Renal pelvis (tissue), 4 donors: ENCODE results near the gene TRAPPC5. TPM values are rescaled to one million over a fixed set of nuclear protein-coding genes. Genes with fewer than 3 reads are reported as not detected.

ENCODE experiments used
- DNase-seq: peaks from one replicate; pipeline ENCODE4 v3.0.0-alpha.2; 2013
- polyA plus RNA-seq, 3 donors: library from polyadenylated mRNA; unstranded; fragments of 120-200 nt; gene quantifications; one replicate each; pipeline ENCODE4 v1.2.1, GENCODE V29; 2013; ENCODE audit not compliant: insufficient read length in 3 of 3

TRAPPC5 gene
- polyA plus RNA-seq, 3 donors: 60.2 to 81.9 (median 65.1) TPM

- no peak for DNase-seq
Observed at GRCh38 chr19:7670790-7671189, 9.8 kb upstream of the TRAPPC5 start.

DNA sequence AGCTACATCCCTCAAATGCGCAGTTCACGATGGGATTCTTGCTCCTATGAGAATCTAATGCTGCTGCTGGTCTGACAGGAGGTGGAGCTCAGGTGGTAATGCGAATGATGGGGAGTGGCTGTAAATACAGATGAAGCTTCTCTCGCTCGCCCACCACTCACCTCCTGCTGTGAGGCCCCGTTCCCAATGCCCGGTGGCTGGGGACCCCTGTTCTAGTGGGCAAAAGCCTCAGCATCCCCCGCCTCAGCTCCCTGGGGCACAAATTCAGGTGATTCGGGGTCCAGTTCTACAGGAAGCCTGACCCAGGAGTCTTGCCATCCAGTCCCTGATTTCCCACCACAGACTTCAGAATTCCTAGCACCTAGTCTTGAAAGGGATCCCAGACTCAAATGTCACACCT lies 8.1 kb upstream of the TRAPPC5 start:
- DNase-seq: no peak

- no peak for DNase-seq
Observed at GRCh38 chr19:7674010-7675005, 6.3 kb upstream of the TRAPPC5 start.

GRCh38 chr19:7676376-7676775 lies 4.3 kb upstream of the TRAPPC5 start:
- DNase-seq: no peak

DNA sequence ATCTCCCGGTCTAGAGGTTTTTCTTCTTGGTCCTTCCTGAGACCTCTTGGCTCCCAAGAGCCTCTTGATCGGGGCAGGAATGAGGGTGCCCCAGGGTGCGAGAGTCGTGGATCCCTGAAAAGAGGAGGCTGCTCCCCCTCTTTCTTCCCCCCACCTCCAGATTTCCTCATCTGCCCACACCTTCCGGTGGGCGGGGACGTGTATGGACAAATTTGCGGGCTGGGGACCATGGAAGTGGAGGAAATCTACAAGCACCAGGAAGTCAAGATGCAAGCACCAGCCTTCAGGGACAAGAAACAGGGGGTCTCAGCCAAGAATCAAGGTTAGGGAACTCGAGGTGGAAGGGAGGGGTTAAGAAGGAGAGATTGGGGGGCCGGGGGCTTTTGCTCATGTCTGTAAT lies 3.8 kb upstream of the TRAPPC5 start, which contains the start of gene MCEMP1:
MCEMP1 (plus strand) TSS at position 237 of the 400 bp plus-strand sequence; CDS start at position 268, 31 bp downstream.
- no peak for DNase-seq

GRCh38 chr19:7677669-7678311 lies 2.8 kb upstream of the TRAPPC5 start:
- DNase-seq: no peak

- peak; percentile 23 for DNase-seq
Observed at GRCh38 chr19:7678971-7679751, 1.5 kb upstream of the TRAPPC5 start.

DNA sequence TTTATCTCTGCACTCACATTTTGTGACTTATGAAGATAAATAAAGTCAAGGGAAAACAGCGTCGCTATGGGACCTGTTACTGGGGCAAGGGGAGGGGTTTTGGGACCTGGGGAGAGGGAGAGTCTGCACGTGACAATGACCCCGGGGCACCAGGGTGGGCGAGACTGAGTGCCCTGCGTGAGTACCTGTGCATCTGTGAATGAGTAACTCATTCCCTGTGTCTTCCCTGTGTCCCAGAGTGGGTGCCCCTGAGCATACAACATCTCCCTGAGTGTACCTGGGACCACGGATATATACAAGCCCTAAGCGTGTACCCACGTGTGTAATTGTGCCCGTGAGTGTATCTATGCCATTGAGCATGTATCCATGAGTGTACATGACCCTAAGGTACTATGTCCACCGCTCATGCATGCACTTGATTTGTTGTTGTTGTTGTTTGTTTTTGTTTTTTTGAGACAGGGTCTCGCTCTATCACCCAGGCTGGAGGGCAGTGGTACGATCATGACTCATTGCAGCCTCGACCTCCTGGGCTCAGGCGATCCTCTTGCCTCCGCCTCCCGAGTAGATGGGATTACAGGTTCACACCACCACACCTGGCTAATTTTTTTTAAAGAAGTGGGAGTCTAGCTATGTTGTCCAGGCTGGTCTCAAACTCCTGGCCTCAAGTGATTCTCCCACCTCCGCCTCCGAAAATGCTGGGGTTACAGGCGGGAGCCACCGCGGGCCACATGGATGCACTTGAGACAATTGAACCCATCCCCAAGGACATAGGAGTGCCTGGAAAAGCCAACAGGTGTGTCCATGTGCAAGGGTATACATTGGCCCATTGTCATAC lies 645 bp upstream of the TRAPPC5 start:
- DNase-seq: no peak

DNA sequence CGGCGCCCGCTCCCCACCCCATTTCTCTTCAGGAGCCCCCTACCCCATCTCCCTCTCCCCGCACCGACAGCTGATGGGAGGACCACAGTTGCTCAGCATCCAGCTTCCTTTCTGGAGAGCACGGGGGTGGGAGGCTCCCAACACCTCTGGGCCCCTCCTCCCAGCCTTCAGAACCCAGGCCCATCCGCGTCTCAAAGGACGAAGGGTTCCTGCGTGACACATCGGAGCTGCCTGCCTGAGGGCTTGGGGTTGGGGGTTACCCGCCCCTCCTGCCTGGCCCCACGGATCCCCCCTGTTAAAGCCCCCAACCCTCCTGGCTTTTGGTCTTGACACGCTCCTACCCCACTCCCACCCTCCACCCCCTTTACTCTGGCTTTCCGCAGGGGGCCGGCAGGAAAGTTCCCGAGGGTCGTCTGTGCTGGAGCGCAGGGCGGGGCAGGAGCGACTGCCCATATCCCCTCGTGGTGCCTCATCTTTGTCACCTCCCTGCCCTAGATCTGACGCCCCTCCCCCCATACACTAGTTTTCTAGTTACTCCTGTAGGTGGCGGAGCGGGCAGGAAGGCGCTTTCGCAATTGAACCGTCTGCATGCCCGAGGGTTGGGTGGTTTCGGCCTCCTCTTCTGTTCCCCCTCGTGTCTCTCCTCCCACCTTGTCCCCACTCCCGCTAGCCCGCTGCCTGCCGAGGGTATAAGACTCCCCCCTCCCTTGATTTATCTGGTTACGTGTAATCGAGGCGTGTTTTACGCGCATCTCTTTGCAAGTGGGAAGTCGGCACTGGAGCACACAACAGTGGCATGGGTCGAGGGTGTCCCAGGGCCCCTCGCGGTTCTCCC lies 924 bp downstream of the TRAPPC5 start:
- DNase-seq: peak; percentile 85

- peak; percentile 36 for DNase-seq
Observed at GRCh38 chr19:7682175-7682855, 1.7 kb downstream of the TRAPPC5 start.

DNA sequence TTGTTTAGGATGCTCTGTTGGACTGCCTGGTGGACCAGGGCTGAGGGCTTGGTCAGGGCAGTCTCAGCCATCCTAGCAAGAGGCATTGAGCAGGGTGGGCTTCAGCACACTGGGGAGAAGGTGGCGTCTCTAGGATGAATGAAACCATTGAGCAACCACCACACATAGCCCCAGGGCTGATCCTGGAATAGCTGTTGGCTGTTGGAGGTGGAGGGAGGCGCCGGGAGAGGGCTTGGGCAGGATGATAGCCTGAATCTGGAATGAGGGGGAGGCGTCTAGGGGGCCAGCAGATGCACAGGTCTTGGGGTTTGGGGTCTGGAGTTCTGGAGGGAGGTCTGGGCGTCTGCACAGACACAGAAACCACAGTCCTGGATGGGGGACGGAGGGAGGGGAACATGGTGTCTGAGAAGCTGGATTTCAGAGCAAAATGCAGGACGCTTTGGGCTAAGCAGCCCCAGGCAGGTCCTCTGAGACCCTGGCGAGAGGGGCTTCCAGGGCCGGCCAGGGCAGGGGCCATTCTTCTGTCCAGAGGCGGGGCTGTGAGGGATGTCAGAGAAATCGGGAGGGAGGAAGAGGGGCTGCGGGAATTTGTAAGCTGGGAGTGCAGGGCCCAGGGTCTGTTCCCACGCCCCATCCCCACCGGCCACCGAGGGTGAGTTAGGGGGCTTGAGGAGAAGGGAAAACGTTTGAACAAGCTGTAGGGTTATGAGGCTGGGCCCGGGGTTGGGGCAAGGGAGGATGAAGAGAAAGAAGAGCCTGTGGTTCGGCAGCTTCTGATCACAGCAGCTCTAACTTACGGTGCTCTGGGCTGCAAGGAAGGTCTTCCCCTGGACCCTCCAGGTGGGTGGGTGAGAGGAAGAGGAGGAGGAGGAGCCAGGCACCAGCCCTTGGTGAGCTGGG lies 5.2 kb downstream of the TRAPPC5 start:
- no peak for DNase-seq

GRCh38 chr19:7687177-7687576 lies 6.5 kb downstream of the TRAPPC5 start:
- DNase-seq: no peak

GRCh38 chr19:7689165-7689564 lies 8.5 kb downstream of the TRAPPC5 start:
- DNase-seq: no peak

DNA sequence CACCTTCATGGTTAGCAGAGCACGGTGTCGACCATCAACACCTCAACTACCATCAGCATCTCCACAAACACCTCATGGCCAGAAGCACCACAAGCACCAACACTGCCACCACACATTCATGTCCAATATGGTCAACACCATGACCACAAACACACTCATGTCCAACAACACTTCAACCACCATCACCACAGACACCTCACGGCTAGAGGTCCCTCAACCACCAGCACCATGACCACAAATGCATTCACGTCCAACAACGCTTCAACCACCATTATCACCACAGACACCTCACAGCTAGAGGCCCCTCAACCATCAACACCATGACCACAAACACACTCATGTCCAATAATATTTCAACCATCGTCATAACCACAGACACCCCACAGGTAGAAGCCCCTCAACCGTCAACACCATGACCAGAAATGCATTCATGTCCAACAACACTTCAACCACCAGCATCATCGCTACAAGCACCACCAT lies 10.2 kb downstream of the TRAPPC5 start:
- DNase-seq: no peak

- no peak for DNase-seq
Observed at GRCh38 chr19:7691497-7691896, 10.9 kb downstream of the TRAPPC5 start.

DNA sequence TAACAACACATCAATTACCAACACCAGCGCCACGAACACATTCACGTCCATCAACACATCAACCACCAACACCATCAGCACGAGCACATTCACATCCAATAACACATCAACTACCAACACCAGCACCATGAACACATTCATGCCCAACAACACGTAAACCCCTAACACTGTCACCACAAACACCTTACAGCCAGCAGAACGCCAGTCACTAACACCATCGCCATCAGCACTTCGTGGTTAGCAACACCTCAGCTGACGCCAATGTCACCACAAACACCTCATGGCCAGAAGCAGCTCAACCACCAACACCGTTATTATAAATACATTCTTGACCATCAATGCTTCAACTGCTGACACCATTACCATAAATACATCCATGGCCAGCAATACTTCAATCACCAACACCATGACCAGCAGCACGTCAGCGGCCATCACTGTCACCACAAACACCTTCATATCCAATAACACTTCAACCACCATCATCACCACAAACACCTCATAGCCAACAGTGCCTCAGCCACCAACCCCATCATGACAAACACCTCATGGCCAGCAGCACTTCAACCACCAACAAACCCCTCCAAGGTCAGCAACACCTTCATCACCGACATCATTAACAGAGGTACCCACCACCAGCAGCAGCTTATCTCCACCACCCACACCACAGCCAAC lies 11.9 kb downstream of the TRAPPC5 start:
- no peak for DNase-seq

GRCh38 chr19:7694499-7694898 lies 13.9 kb downstream of the TRAPPC5 start:
- no peak for DNase-seq
